Sigmoid colon (tissue), 4 donors: ENCODE data around the gene SLC9A7.

Experiments
- POLR2A ChIP-seq, 2 donors: fragments of 450-650 bp; IDR thresholded peaks; one replicate each; pipeline ENCODE4 v1.6.1; 2016; ENCODE audit warnings: antibody characterized with exemption in 2 of 2, mild to moderate bottlenecking in 2 of 2, moderate library complexity in 2 of 2
- POLR2AphosphoS5 ChIP-seq, 4 donors: sonication (generic); formaldehyde crosslinking; IDR thresholded peaks; one replicate each; pipeline ENCODE4 v1.6.1; 2017; ENCODE audit warnings: antibody characterized with exemption in 4 of 4
- TF ChIP-seq, protein P1 (sequence below), 4 experiments: fragments of 450-650 bp in 3 of 4; fragments of 200-600 bp in 1 of 4; IDR thresholded peaks; one replicate each; pipeline ENCODE4 v1.5.1; 2016 to 2019; ENCODE audit warnings: antibody characterized with exemption in 4 of 4, mild to moderate bottlenecking in 3 of 4, moderate library complexity in 2 of 4

DNA sequence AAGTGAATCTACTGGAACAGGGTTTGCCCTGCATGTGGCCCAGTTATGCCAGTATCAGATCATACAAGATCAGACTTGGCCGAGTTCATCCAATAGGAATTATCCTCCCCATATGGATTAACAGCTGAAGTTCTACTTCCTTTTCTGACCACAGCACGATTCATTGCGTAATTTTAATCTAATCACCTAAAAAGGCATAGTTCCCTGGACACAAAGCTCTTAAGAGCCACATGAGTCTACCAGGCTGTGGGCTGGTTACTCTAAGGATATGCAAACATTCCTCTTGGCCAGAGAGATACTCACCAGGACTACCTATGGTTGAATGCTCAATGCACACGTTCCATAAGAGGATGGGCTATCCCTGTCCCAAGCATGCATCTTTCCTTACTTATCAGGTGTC is 138.4 kb downstream of the SLC9A7 start:
- TF ChIP-seq POLR2A (IDR thresholded peaks at IDR 0.05) (no peak), POLR2AphosphoS5 (IDR thresholded peaks at IDR 0.05) (no peak)
- TF ChIP-seq, protein P1, sequence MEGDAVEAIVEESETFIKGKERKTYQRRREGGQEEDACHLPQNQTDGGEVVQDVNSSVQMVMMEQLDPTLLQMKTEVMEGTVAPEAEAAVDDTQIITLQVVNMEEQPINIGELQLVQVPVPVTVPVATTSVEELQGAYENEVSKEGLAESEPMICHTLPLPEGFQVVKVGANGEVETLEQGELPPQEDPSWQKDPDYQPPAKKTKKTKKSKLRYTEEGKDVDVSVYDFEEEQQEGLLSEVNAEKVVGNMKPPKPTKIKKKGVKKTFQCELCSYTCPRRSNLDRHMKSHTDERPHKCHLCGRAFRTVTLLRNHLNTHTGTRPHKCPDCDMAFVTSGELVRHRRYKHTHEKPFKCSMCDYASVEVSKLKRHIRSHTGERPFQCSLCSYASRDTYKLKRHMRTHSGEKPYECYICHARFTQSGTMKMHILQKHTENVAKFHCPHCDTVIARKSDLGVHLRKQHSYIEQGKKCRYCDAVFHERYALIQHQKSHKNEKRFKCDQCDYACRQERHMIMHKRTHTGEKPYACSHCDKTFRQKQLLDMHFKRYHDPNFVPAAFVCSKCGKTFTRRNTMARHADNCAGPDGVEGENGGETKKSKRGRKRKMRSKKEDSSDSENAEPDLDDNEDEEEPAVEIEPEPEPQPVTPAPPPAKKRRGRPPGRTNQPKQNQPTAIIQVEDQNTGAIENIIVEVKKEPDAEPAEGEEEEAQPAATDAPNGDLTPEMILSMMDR (IDR thresholded peaks at IDR 0.05) = no peak
